Transverse colon (tissue), 4 donors: Measurements from ENCODE around the gene GPANK1. TPM values are rescaled to one million over a fixed set of nuclear protein-coding genes. Genes with fewer than 3 reads are reported as not detected.

Experiments
- DNase-seq: peaks from one replicate; pipeline ENCODE4 v3.0.0-alpha.2; 2019
- H3K27ac ChIP-seq, 4 donors: fragments of 200-600 bp; sonication (generic); 2 replicates each; pipeline ENCODE4 v1.5.1; 2016 to 2018; ENCODE audit warnings: inconsistent platforms in 4 of 4
- H3K27me3 ChIP-seq: fragments of 200-600 bp; sonication (generic); 2 replicates; pipeline ENCODE4 v1.5.1; 2017; ENCODE audit warnings: inconsistent platforms
- H3K36me3 ChIP-seq, 4 donors: fragments of 200-600 bp; sonication (generic); 2 replicates each; pipeline ENCODE4 v1.5.1; 2017 to 2019; ENCODE audit warnings: inconsistent platforms in 4 of 4
- H3K4me1 ChIP-seq, 4 donors: fragments of 200-600 bp; sonication (generic); 2 replicates each; pipeline ENCODE4 v1.5.1; 2017 to 2020; ENCODE audit warnings: inconsistent platforms in 4 of 4
- H3K4me3 ChIP-seq, 4 donors: fragments of 200-600 bp; sonication (generic); 1 replicate in 1 of 4; 2 replicates in 3 of 4; pipeline versions ENCODE4 v1.5.1 to v1.6.1; 2017 to 2019; ENCODE audit warnings: inconsistent platforms in 4 of 4
- H3K9me3 ChIP-seq, 2 donors: fragments of 200-600 bp; sonication (generic); 2 replicates each; pipeline ENCODE4 v1.5.1; 2017 to 2019; ENCODE audit warnings: inconsistent platforms in 2 of 2
- EP300 ChIP-seq: sonication (generic); formaldehyde crosslinking; IDR thresholded peaks from one replicate; pipeline ENCODE4 v1.6.1; 2017; ENCODE audit warnings: antibody characterized with exemption, low read depth
- POLR2A ChIP-seq: fragments of 450-650 bp; IDR thresholded peaks from one replicate; pipeline ENCODE4 v1.6.1; 2016; ENCODE audit warnings: antibody characterized with exemption, mild to moderate bottlenecking, moderate library complexity
- POLR2AphosphoS5 ChIP-seq, 3 donors: sonication (generic); formaldehyde crosslinking; IDR thresholded peaks; one replicate each; pipeline ENCODE4 v1.6.1; 2016; ENCODE audit warnings: antibody characterized with exemption in 3 of 3
- WGBS, 2 donors: methylation state at CpG; one replicate each; pipeline ENCODE4 v1.1.5; 2018; ENCODE audit warnings: low coverage in 1 of 2; 5-methylcytosine and 5-hydroxymethylcytosine counted together
- in situ Hi-C, 4 donors: fragments of 200-750 bp; cut with MboI; loops; one replicate each; pipeline versions ENCODE4 v1.15.0 to v1.15.1; 2017; ENCODE audit warnings: low sequenced_read_pairs in 3 of 4, low pct_ligation_motif_present in 1 of 4, low pct_unique_long_range_greater_than_20kb in 1 of 4
- intact Hi-C: fragments of 100-400 bp; cut with DNase I; formaldehyde crosslinking; loops from one replicate; pipeline ENCODE4 v1.15.1; 2023; ENCODE audit warnings: low total_unique reads
- total RNA-seq, 4 donors: library from RNA; depleted of rRNA; stranded (reverse); fragments of >200 nt; gene quantifications; one replicate each; pipeline ENCODE4 v1.1.0, GENCODE V29; 2016
- TF ChIP-seq, protein P1 (sequence below), 5 experiments: fragments of 200-600 bp in 3 of 5; fragments of 450-650 bp in 2 of 5; sonication (generic) in 3 of 5; IDR thresholded peaks; 1 replicate in 2 of 5; 2 replicates in 3 of 5; pipeline ENCODE4 v1.5.1; 2016 to 2017; ENCODE audit warnings: antibody characterized with exemption in 5 of 5, inconsistent platforms in 3 of 5, mild to moderate bottlenecking in 2 of 5, moderate library complexity in 1 of 5

Gene GPANK1
- total RNA-seq, 4 donors from 2014 or later: 2.4 to 32.9 (median 23.2) TPM

DNA sequence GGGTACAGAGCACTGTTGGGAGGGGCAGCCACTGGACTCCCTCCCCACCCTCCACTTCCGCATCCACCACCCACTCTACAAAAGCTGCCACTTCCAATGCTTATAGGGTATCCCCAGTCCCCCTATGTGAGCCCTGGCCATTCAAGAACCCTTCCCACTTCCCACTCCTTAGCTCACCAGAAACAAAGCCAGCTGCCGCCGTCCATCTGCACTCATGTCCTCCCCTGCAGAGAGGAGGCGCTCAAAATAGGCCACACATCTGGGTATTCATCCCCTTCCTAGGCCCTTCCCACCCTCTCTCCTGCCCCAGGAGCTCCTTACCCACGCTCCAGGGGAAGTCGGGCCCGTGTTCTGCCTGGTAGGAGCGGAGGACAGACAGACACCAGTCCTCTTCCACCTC lies 22.5 kb upstream of the GPANK1 start:
- no peaks in the 10 kb centered on the region for H3K27me3 ChIP-seq
- intact Hi-C loops (loop anchor here (10.0 kb wide), 1 partner anchor 147 kb away; no protein-coding TSS in a partner anchor), in situ Hi-C loops (loop anchor here in 2 of 4 donors (5.0 to 10.0 kb wide), 2 partner anchors 77 to 80 kb away; partner anchors contain the start of gene SAPCD1 (in 1 of the 2))
- TF ChIP-seq, protein P1, sequence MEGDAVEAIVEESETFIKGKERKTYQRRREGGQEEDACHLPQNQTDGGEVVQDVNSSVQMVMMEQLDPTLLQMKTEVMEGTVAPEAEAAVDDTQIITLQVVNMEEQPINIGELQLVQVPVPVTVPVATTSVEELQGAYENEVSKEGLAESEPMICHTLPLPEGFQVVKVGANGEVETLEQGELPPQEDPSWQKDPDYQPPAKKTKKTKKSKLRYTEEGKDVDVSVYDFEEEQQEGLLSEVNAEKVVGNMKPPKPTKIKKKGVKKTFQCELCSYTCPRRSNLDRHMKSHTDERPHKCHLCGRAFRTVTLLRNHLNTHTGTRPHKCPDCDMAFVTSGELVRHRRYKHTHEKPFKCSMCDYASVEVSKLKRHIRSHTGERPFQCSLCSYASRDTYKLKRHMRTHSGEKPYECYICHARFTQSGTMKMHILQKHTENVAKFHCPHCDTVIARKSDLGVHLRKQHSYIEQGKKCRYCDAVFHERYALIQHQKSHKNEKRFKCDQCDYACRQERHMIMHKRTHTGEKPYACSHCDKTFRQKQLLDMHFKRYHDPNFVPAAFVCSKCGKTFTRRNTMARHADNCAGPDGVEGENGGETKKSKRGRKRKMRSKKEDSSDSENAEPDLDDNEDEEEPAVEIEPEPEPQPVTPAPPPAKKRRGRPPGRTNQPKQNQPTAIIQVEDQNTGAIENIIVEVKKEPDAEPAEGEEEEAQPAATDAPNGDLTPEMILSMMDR (IDR thresholded peaks at IDR 0.05): no peak
- WGBS, 2 donors: 87 to 89% methylated on average over 7 to 8 of the region's 8 CpGs
- no peaks in the 10 kb centered on the region for H3K9me3 ChIP-seq
- peaks cover 0 to 6% (median 0%) of the 10 kb centered on the region in 4 donors for H3K4me1 ChIP-seq
- H3K36me3 ChIP-seq: peaks cover 0 to 34% (median 16%) of the 10 kb centered on the region in 4 donors
- DNase-seq: no peak
- no peak overlapping the region for H3K27ac ChIP-seq
- H3K4me3 ChIP-seq: no peak overlapping the region

DNA sequence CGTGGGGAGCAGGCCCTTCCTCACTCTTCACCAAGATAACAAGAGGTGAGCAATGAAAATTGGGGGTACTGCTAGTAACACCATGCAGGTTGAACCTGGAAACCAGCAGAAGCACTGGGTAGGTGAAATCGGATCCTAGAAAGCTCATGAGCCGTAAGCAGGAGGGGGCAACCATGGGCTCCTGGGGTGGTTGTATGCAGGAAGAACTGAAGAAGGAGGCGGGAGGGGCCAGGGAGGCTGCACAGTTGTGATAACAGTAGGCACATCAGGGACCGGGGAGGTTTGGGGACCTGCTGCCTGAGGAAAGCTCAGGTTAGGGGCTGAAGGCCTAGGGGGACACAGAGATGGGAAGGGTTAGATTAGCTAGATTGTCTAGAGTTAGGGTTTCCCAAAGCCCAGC lies 21.7 kb upstream of the GPANK1 start:
- H3K27ac ChIP-seq: no peak overlapping the region
- peaks cover 3 to 14% (median 4%) of the 10 kb centered on the region in 4 donors for H3K4me1 ChIP-seq
- H3K4me3 ChIP-seq: no peak overlapping the region
- H3K27me3 ChIP-seq: no peaks in the 10 kb centered on the region
- in situ Hi-C loops (loop anchor here in 2 of 4 donors (5.0 to 10.0 kb wide), 2 partner anchors 78 to 81 kb away; partner anchors contain the start of gene SAPCD1 (in 1 of the 2)), intact Hi-C loops (loop anchor here (10.0 kb wide), 1 partner anchor 148 kb away; no protein-coding TSS in a partner anchor)
- H3K9me3 ChIP-seq: no peaks in the 10 kb centered on the region
- DNase-seq: no peak
- TF ChIP-seq POLR2AphosphoS5 (IDR thresholded peaks at IDR 0.05): no peak
- TF ChIP-seq EP300: no peak
- H3K36me3 ChIP-seq: peaks cover 0 to 28% (median 14%) of the 10 kb centered on the region in 4 donors
- WGBS, 2 donors: 61 to 87% methylated on average over 3 to 5 of the region's 5 CpGs

DNA sequence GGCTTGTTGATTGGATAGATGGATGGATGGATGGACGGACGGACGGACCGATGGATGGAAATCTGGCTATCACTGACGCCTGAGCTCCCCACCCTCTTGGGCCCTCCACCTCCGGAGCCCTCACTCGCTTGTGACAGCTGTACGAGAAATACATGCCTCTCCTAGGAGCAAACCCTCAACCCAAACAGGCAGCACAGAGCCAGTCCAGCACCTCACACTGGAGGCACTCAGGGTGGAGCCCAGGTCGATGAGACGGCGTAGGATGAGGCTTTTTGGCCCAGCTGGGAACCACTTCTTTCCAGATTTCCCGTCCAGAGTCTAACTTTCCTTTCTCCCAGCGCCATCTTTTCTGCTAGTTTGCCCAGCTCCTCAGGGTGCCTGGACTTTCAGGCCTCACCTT lies 18.8 kb upstream of the GPANK1 start:
- Histone ChIP-seq H3K4me1 (peaks cover 5 to 26% (median 11%) of the 10 kb centered on the region in 4 donors), H3K27me3 (no peaks in the 10 kb centered on the region), H3K36me3 (peaks cover 0 to 17% (median 10%) of the 10 kb centered on the region in 4 donors), H3K27ac (peak overlapping the region in 3 of 4 donors; percentile 26 to 78 (median 73)), H3K9me3 (no peaks in the 10 kb centered on the region), H3K4me3 (peak overlapping the region in 1 of 4 donors; percentile 43)
- no peak for DNase-seq
- intact Hi-C loops: loop anchor here (10.0 kb wide), 1 partner anchor 151 kb away; no protein-coding TSS in a partner anchor
- in situ Hi-C loops: loop anchor here in 1 of 4 donors (10.0 kb wide), 1 partner anchor 81 kb away; the partner anchor contains the start of gene SAPCD1
- WGBS, 2 donors: 85 to 92% methylated on average over 7 to 13 of the region's 13 CpGs
- TF ChIP-seq EP300 (no peak), POLR2A (no peak), POLR2AphosphoS5 (IDR thresholded peaks at IDR 0.05) (no peak)
- TF ChIP-seq, protein P1 (IDR thresholded peaks at IDR 0.05): no peak

DNA sequence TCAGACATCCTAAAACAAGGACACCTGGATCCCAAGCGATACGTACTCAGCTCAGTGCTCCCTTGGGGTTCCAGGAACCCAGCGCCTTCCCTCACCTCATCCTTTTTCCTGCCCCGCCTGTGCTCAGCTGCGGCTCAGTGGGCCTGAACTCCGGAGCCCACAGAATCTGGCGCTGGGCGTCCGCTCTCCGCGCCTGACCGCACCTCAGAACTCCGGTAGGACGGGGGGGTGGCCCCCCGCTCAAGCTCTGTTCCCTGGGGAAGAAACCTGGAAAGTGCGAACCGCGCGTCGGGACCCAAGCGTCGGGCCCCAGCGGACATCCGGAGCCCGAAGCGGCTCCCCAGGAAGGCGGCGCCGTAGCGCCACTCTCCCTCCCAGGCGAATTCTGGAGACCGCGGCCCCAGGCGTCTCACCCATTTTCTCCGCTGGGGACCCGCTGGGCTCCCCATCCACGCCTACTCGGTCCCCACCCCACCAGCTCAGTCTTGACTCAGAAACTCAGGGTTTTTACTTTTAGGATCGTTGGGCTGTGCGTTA lies 16.4 kb upstream of the GPANK1 start:
- TF ChIP-seq, protein P1 (IDR thresholded peaks at IDR 0.05): peak in 1 of 5 experiments; percentile 19
- TF ChIP-seq POLR2A (peak; percentile 31), EP300 (no peak), POLR2AphosphoS5 (IDR thresholded peaks at IDR 0.05) (peak in 1 of 3 donors; percentile 5)
- peak overlapping the region; percentile 42 to 63 (median 43) for H3K4me3 ChIP-seq
- in situ Hi-C loops: loop anchor here in 1 of 4 donors (10.0 kb wide), 1 partner anchor 84 kb away; the partner anchor contains the start of gene SAPCD1

More for the DNA sequence above, 16.4 kb upstream of the GPANK1 start:
- Histone ChIP-seq H3K4me1 (peaks cover 5 to 26% (median 11%) of the 10 kb centered on the region in 4 donors), H3K9me3 (no peaks in the 10 kb centered on the region), H3K27me3 (no peaks in the 10 kb centered on the region), H3K36me3 (peaks cover 0 to under 1% (median 0%) of the 10 kb centered on the region in 4 donors), H3K27ac (peak overlapping the region; percentile 70 to 85 (median 78))
- intact Hi-C loops: loop anchor here (10.0 kb wide), 1 partner anchor 154 kb away; no protein-coding TSS in a partner anchor
- DNase-seq: peak; percentile 61
- 2% methylated on average over 21 of the region's 40 CpGs; no CpG with 5 or more reads in 1 of the 2 donors for WGBS, 2 donors
